SK-N-SH (cell line): Measurements from ENCODE around the gene AP2A1. TPM values are rescaled to one million over a fixed set of nuclear protein-coding genes. Genes with fewer than 3 reads are reported as not detected.

Experiments used
- CTCF ChIA-PET: fragments of 300-600, 350-600 bp; formaldehyde crosslinking; extraction: SDS; loops from one replicate; lab custom pipeline; 2021; lab: Yijun Ruan, JAX
- POLR2A ChIA-PET: fragments of 350-600 bp; sonication (Branson Sonifier 250); formaldehyde crosslinking; extraction: SDS; loops from one replicate; lab custom pipeline; 2020; ENCODE audit warnings: antibody characterized with exemption, inconsistent platforms; lab: Yijun Ruan, JAX
- DNase-seq: peaks from one replicate; pipeline ENCODE4 v3.0.0; 2012
- H2AFZ ChIP-seq: fragments of 200-600 bp; sonication (generic); 2 replicates; pipeline ENCODE4 v1.8.1; 2016; ENCODE audit warnings: antibody characterized with exemption, mild to moderate bottlenecking, low read depth
- H3F3A ChIP-seq: fragments of 200-600 bp; sonication (generic); replicated peaks from 2 replicates; pipeline ENCODE3; 2016; ENCODE audit warnings: antibody characterized with exemption, mild to moderate bottlenecking; ENCODE audit not compliant: insufficient read depth
- H3K27ac ChIP-seq, 2 experiments: fragments of 200-500 bp in 1 of 2; fragments of 200-600 bp in 1 of 2; sonication (Bioruptor generic) in 1 of 2; sonication (generic), shearing (Covaris generic) in 1 of 2; 2 replicates each; pipeline versions ENCODE4 v1.5.1 to v1.6.1; 2014 to 2016; ENCODE audit warnings: low read depth in 2 of 2, inconsistent platforms in 1 of 2, low read length in 1 of 2, mild to moderate bottlenecking in 1 of 2, mixed read lengths in 1 of 2
- H3K27me3 ChIP-seq: fragments of 200-600 bp; sonication (generic), shearing (Covaris generic); 2 replicates; pipeline ENCODE4 v1.6.1; 2016; ENCODE audit warnings: mixed run types; ENCODE audit not compliant: insufficient read depth
- H3K36me3 ChIP-seq, 2 experiments: fragments of 200-500 bp in 1 of 2; fragments of 200-600 bp in 1 of 2; sonication (Bioruptor generic) in 1 of 2; sonication (generic) in 1 of 2; replicated peaks in 1 of 2; 2 replicates each; pipeline versions ENCODE3 to v1.5.1; 2014 to 2016; ENCODE audit warnings: low read length in 1 of 2, mild to moderate bottlenecking in 1 of 2; ENCODE audit not compliant: insufficient read depth in 2 of 2, control insufficient read depth in 1 of 2
- H3K4me1 ChIP-seq, 2 experiments: fragments of 200-500 bp in 1 of 2; fragments of 200-600 bp in 1 of 2; sonication (Bioruptor generic) in 1 of 2; sonication (generic), shearing (Covaris generic) in 1 of 2; 2 replicates each; pipeline versions ENCODE4 v1.5.1 to v1.6.1; 2014 to 2016; ENCODE audit warnings: low read depth in 1 of 2, low read length in 1 of 2, mixed run types in 1 of 2; ENCODE audit not compliant: insufficient read depth in 2 of 2, control insufficient read depth in 1 of 2
- H3K4me2 ChIP-seq: fragments of 200-600 bp; sonication (generic), shearing (Covaris generic); 2 replicates; pipeline ENCODE4 v1.6.1; 2017; ENCODE audit warnings: mixed run types
- H3K4me3 ChIP-seq, 2 experiments: fragments of 200-500 bp in 1 of 2; fragments of 200-600 bp in 1 of 2; sonication (Bioruptor generic) in 1 of 2; sonication (generic), shearing (Covaris generic) in 1 of 2; 2 replicates each; pipeline versions ENCODE4 v1.5.1 to v1.8.1; 2014 to 2016; ENCODE audit warnings: low read depth in 2 of 2, inconsistent platforms in 1 of 2, low read length in 1 of 2, mild to moderate bottlenecking in 1 of 2, mixed read lengths in 1 of 2, moderate library complexity in 1 of 2
- H3K79me2 ChIP-seq: fragments of 200-600 bp; sonication (generic); 2 replicates; pipeline ENCODE4 v1.8.1; 2017; ENCODE audit warnings: mild to moderate bottlenecking; ENCODE audit not compliant: insufficient read depth
- H3K9ac ChIP-seq: fragments of 200-600 bp; sonication (generic); 2 replicates; pipeline ENCODE4 v1.6.1; 2017; ENCODE audit warnings: mixed run types
- H3K9me2 ChIP-seq: fragments of 200-600 bp; sonication (generic); 2 replicates; pipeline ENCODE4 v1.6.1; 2017; ENCODE audit warnings: mixed run types
- H3K9me3 ChIP-seq: fragments of 200-600 bp; sonication (generic); 2 replicates; pipeline ENCODE4 v1.6.1; 2017; ENCODE audit warnings: mixed run types, mild to moderate bottlenecking, moderate library complexity
- H4K20me1 ChIP-seq: fragments of 200-600 bp; sonication (generic); 2 replicates; pipeline ENCODE4 v1.6.1; 2017; ENCODE audit warnings: mild to moderate bottlenecking, mixed run types; ENCODE audit not compliant: insufficient read depth
- CTCF ChIP-seq: fragments of 200-600 bp; sonication (generic); IDR thresholded peaks from 2 replicates; pipeline ENCODE4 v1.6.1; 2017; ENCODE audit warnings: antibody characterized with exemption, mild to moderate bottlenecking, moderate library complexity
- EP300 ChIP-seq, 2 experiments: IDR thresholded peaks; 2 replicates each; pipeline versions ENCODE4 v1.4.0 to v1.6.1; 2012; ENCODE audit warnings: borderline replicate concordance in 1 of 2, low read depth in 1 of 2, low read length in 1 of 2
- EZH2phosphoT487 ChIP-seq: fragments of 200-600 bp; sonication (generic); IDR thresholded peaks from 2 replicates; pipeline ENCODE4 v1.6.1; 2017; ENCODE audit warnings: low read depth, mixed run types, mild to moderate bottlenecking, antibody characterized with exemption, moderate library complexity, borderline replicate concordance
- FOSL2 ChIP-seq: IDR thresholded peaks from 2 replicates; pipeline ENCODE4 v1.4.0; 2012; ENCODE audit warnings: low read depth, mild to moderate bottlenecking, moderate library complexity, borderline replicate concordance
- GATA2 ChIP-seq: sonication (generic); formaldehyde crosslinking; IDR thresholded peaks from 2 replicates; pipeline ENCODE4 v1.5.0; 2020; ENCODE audit warnings: mild to moderate bottlenecking, missing genetic modification reagents
- MAX ChIP-seq: IDR thresholded peaks from 2 replicates; pipeline ENCODE4 v1.4.0; 2012; ENCODE audit warnings: low read depth
- MEF2A ChIP-seq: IDR thresholded peaks from 2 replicates; pipeline ENCODE4 v1.4.0; 2012; ENCODE audit warnings: low read depth, borderline replicate concordance
- MXI1 ChIP-seq: IDR thresholded peaks from 2 replicates; pipeline ENCODE4 v1.6.1; 2012; ENCODE audit warnings: mild to moderate bottlenecking, low read depth, low read length, improper control_type of control experiment
- RCOR1 ChIP-seq: fragments of 150-350 bp; IDR thresholded peaks from 2 replicates; pipeline ENCODE4 v1.6.1; 2017; ENCODE audit warnings: antibody characterized with exemption, low read length
- SMC3 ChIP-seq: IDR thresholded peaks from 2 replicates; pipeline ENCODE4 v1.6.1; 2012; ENCODE audit warnings: low read depth, low read length, improper control_type of control experiment
- TEAD4 ChIP-seq: IDR thresholded peaks from 2 replicates; pipeline ENCODE4 v1.4.0; 2012; ENCODE audit warnings: mild to moderate bottlenecking, borderline replicate concordance; ENCODE audit not compliant: insufficient read depth
- USF1 ChIP-seq: IDR thresholded peaks from 2 replicates; pipeline ENCODE4 v1.4.0; 2012; ENCODE audit warnings: low read depth, borderline replicate concordance
- WGBS: methylation state at CpG from one replicate; pipeline ENCODE4 v1.1.6; 2017; ENCODE audit warnings: low lambda C conversion rate; 5-methylcytosine and 5-hydroxymethylcytosine counted together
- polyA plus RNA-seq, 3 experiments: library from polyadenylated mRNA; depleted of rRNA; stranded (reverse); fragments of >200 nt; gene quantifications; 2 replicates each; pipeline ENCODE4 v1.2.3, GENCODE V29; 2012

AP2A1 gene
- polyA plus RNA-seq, 1 of the 3 experiments (the other 2 are of a cell fraction) = 74.8 TPM

- CTCF ChIA-PET = interaction anchor here (0.7 to 0.9 kb wide), 2 partner anchors 9 to 24 kb away, joined by 3 to 4 read pairs; no protein-coding TSS in a partner anchor
- H3K4me1 ChIP-seq = no peaks in the 10 kb centered on the region
- no peak for DNase-seq
These were observed 25.5 kb upstream of the AP2A1 start for GRCh38 chr19:49741210-49741844.

GRCh38 chr19:49744946-49745381 lies 21.8 kb upstream of the AP2A1 start:
- Histone ChIP-seq H3K27me3 (no peaks in the 10 kb centered on the region), H3K9me3 (no peaks in the 10 kb centered on the region), H3K27ac (no peak overlapping the region), H3K9ac (no peak overlapping the region), H3K4me3 (no peak overlapping the region), H3K4me1 (no peaks in the 10 kb centered on the region), H3F3A (peaks cover 2% of the 10 kb centered on the region), H4K20me1 (no peaks in the 10 kb centered on the region), H2AFZ (no peak overlapping the region), H3K79me2 (no peaks in the 10 kb centered on the region), H3K36me3 (no peaks in the 10 kb centered on the region), H3K4me2 (no peak overlapping the region), H3K9me2 (no peaks in the 10 kb centered on the region)
- no peak for DNase-seq
- POLR2A ChIA-PET = no interaction called here
- CTCF ChIA-PET = no interaction called here
- no peak for TF ChIP-seq FOSL2
- WGBS = 89% methylated on average over 23 of the region's 23 CpGs

More at GRCh38 chr19:49741210-49741844, 25.5 kb upstream of the AP2A1 start:
- no peaks in the 10 kb centered on the region for H4K20me1 ChIP-seq
- H3K9ac ChIP-seq = no peak overlapping the region
- 90% methylated on average over 9 of the region's 9 CpGs for WGBS
- no peaks in the 10 kb centered on the region for H3K9me3 ChIP-seq
- POLR2A ChIA-PET = no interaction called here
- H3F3A ChIP-seq = peaks cover 3% of the 10 kb centered on the region
- no peak overlapping the region for H3K4me2 ChIP-seq
- H3K79me2 ChIP-seq = no peaks in the 10 kb centered on the region
- H3K4me3 ChIP-seq = no peak overlapping the region
- no peak for TF ChIP-seq TEAD4
- no peak for TF ChIP-seq MAX
- TF ChIP-seq SMC3 = no peak
- no peak for TF ChIP-seq CTCF
- TF ChIP-seq RCOR1 = no peak
- TF ChIP-seq FOSL2 = no peak
- no peak for TF ChIP-seq EZH2phosphoT487
- TF ChIP-seq USF1 = no peak
- TF ChIP-seq GATA2 (CRISPR knock-in tag) = no peak
- TF ChIP-seq EP300 (IDR thresholded peaks at IDR 0.05; ENCODE audit: borderline replicate concordance in 1 of 2, low read depth in 1 of 2, low read length in 1 of 2) = no peak
- no peak for TF ChIP-seq MEF2A
- no peak for TF ChIP-seq MXI1
- H3K27ac ChIP-seq = no peak overlapping the region
- no peaks in the 10 kb centered on the region for H3K9me2 ChIP-seq
- H3K27me3 ChIP-seq = no peaks in the 10 kb centered on the region
- H3K36me3 ChIP-seq = no peaks in the 10 kb centered on the region
- no peak overlapping the region for H2AFZ ChIP-seq
